GM20431 (cell line): ENCODE measurements around the gene EIF2AK3.
"Not testable (repeated sequence)": the region's sequence is repeated elsewhere in the genome, so short reads cannot be mapped to it uniquely, and the experiment has no call there.

ENCODE experiments used
- in situ Hi-C: fragments of 300-500 bp; cut with MseI, MboI; formaldehyde crosslinking; loops from one replicate; pipeline ENCODE4 v1.15.0; 2020; ENCODE audit warnings: low sequenced_read_pairs; ENCODE audit not compliant: unreplicated experiment

EIF2AK3 gene

GRCh38 chr2:88638743-88639142 is 11.5 kb upstream of the EIF2AK3 start:
- in situ Hi-C loops: no loop called here

GRCh38 chr2:88638123-88638650 is 10.9 kb upstream of the EIF2AK3 start:
- in situ Hi-C loops: no loop called here

GRCh38 chr2:88637464-88637863 is 10.2 kb upstream of the EIF2AK3 start:
- in situ Hi-C loops: no loop called here

GRCh38 chr2:88636026-88636425 is 8.8 kb upstream of the EIF2AK3 start:
- in situ Hi-C loops: no loop called here

GRCh38 chr2:88632569-88632968 is 5.3 kb upstream of the EIF2AK3 start:
- in situ Hi-C loops: no loop called here

GRCh38 chr2:88628571-88628939 is 1.3 kb upstream of the EIF2AK3 start:
- in situ Hi-C loops: no loop called here

- in situ Hi-C loops: no loop called here
These were observed 749 bp upstream of the EIF2AK3 start for GRCh38 chr2:88627856-88628570.

GRCh38 chr2:88626171-88627054 is 851 bp downstream of the EIF2AK3 start:
- in situ Hi-C loops: no loop called here

- in situ Hi-C loops: no loop called here
These were observed 2.8 kb downstream of the EIF2AK3 start for GRCh38 chr2:88624477-88624876.

- in situ Hi-C loops: not testable (repeated sequence)
These were observed 3.3 kb downstream of the EIF2AK3 start for GRCh38 chr2:88623831-88624465.

- in situ Hi-C loops: no loop called here
These were observed 5.0 kb downstream of the EIF2AK3 start for GRCh38 chr2:88622307-88622706.

GRCh38 chr2:88621432-88621831 is 5.8 kb downstream of the EIF2AK3 start:
- in situ Hi-C loops: no loop called here

GRCh38 chr2:88620015-88620414 is 7.2 kb downstream of the EIF2AK3 start:
- in situ Hi-C loops: no loop called here

GRCh38 chr2:88615822-88616221 is 11.4 kb downstream of the EIF2AK3 start:
- in situ Hi-C loops: no loop called here

GRCh38 chr2:88614497-88615157 is 12.6 kb downstream of the EIF2AK3 start:
- in situ Hi-C loops: no loop called here

GRCh38 chr2:88613921-88614320 is 13.3 kb downstream of the EIF2AK3 start:
- in situ Hi-C loops: no loop called here

GRCh38 chr2:88608184-88608583 is 19.1 kb downstream of the EIF2AK3 start:
- in situ Hi-C loops: no loop called here

- in situ Hi-C loops: no loop called here
These were observed 19.8 kb downstream of the EIF2AK3 start for GRCh38 chr2:88607416-88607815.

- in situ Hi-C loops: no loop called here
These were observed 20.8 kb downstream of the EIF2AK3 start for GRCh38 chr2:88606371-88607030.

- in situ Hi-C loops: no loop called here
These were observed 24.1 kb downstream of the EIF2AK3 start for GRCh38 chr2:88603146-88603545.
